HFF-Myc (cell line): Measurements from ENCODE around the gene LRFN4.

Source experiments
- DNase-seq: peaks from one replicate; pipeline ENCODE4 v3.0.0-alpha.2; 2011; ENCODE audit warnings: low read depth; ENCODE audit errors: extremely low read depth
- H3K4me3 ChIP-seq: replicated peaks from 2 replicates; pipeline ENCODE4 v1.5.1; 2011; ENCODE audit warnings: low read depth, mild to moderate bottlenecking, control low read depth, low read length
- TF ChIP-seq, protein P1 (sequence below): IDR thresholded peaks from 2 replicates; pipeline ENCODE4 v1.5.1; 2012; ENCODE audit warnings: mild to moderate bottlenecking, low read depth, low read length, control low read depth; ENCODE audit errors: missing control alignments

The LRFN4 gene

DNA sequence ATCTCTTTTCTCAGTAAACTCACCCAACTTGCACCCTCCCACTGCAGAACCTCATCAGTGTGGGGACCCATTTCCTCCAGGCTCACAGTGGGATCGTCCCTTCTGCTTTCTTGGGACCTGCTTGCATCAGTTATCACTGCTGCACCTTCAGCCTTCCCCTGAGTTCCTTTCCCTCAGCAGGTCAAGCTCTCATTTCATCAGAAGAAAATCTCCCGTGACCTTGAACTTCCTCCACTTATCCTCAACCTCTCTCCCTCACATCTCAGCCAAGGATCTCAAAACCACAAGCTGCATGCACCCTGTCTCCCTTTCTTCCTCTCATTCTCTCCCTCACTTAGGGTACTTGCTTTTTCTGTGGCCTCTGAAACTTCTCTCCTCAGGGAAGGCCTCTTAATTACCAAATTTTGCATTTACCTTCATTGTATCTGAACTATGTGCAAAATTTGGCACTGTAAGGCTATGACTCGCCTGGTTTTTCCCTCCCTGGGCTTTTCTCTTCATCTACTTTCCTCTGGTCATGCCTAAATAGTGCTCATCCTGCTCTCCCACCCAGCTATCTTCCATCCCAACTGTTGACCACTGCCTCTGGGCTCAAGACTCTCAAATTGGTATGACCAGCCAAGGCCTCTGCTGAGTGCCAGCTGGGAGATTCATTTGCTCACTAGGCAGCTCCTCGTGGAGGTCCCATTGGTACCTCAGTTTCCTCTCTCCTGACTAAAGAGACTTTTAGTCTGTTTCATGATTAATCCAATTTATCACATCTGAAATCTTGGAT lies 16.4 kb upstream of the LRFN4 start:
- DNase-seq, result no peak
- H3K4me3 ChIP-seq, result no peak overlapping the region
- TF ChIP-seq, protein P1, sequence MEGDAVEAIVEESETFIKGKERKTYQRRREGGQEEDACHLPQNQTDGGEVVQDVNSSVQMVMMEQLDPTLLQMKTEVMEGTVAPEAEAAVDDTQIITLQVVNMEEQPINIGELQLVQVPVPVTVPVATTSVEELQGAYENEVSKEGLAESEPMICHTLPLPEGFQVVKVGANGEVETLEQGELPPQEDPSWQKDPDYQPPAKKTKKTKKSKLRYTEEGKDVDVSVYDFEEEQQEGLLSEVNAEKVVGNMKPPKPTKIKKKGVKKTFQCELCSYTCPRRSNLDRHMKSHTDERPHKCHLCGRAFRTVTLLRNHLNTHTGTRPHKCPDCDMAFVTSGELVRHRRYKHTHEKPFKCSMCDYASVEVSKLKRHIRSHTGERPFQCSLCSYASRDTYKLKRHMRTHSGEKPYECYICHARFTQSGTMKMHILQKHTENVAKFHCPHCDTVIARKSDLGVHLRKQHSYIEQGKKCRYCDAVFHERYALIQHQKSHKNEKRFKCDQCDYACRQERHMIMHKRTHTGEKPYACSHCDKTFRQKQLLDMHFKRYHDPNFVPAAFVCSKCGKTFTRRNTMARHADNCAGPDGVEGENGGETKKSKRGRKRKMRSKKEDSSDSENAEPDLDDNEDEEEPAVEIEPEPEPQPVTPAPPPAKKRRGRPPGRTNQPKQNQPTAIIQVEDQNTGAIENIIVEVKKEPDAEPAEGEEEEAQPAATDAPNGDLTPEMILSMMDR, result no peak

DNA sequence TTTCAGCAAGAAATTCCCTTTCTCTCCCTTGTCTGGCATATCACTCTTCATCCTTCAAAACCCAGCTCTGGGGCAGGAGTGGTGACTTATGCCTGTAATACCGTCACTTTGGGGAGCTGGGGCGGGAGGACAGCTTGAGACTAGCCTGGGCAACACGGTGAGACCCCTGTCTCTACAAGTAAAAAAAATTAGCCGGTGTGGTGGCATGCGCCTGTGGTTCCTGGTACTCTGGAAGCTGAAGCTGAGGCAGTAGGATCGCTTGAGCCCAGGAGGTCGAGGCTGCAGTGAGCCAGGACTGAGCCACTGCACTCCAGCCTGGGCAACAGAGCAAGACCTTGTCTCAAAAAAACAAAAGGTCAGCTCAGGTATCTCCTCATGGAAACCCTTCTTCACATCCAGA lies 15.0 kb upstream of the LRFN4 start:
- TF ChIP-seq, protein P1, result no peak
- peak overlapping the region; percentile 99 for H3K4me3 ChIP-seq
- DNase-seq, result no peak

DNA sequence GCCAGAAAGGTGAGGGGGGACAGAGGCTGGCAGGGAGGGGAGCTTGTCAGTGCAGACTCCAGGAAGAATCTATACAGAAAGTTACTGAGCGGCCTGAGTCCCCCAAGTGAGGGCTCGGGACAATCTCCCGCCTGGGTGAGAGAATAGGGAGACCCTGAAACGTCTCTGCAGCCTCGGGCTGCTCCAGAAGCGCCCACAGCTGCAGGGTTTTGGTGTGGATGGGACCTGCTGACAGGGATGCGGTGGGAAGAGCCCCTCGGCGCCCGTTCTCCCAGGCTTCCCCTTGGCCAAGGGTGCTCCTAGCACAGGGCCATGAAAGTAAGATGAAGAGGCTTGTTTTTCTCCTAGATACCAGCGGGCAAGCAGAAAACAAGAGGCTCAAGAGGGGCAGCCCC lies 14.4 kb upstream of the LRFN4 start:
- TF ChIP-seq, protein P1, result no peak
- DNase-seq, result no peak
- peak overlapping the region; percentile 99 for H3K4me3 ChIP-seq

DNA sequence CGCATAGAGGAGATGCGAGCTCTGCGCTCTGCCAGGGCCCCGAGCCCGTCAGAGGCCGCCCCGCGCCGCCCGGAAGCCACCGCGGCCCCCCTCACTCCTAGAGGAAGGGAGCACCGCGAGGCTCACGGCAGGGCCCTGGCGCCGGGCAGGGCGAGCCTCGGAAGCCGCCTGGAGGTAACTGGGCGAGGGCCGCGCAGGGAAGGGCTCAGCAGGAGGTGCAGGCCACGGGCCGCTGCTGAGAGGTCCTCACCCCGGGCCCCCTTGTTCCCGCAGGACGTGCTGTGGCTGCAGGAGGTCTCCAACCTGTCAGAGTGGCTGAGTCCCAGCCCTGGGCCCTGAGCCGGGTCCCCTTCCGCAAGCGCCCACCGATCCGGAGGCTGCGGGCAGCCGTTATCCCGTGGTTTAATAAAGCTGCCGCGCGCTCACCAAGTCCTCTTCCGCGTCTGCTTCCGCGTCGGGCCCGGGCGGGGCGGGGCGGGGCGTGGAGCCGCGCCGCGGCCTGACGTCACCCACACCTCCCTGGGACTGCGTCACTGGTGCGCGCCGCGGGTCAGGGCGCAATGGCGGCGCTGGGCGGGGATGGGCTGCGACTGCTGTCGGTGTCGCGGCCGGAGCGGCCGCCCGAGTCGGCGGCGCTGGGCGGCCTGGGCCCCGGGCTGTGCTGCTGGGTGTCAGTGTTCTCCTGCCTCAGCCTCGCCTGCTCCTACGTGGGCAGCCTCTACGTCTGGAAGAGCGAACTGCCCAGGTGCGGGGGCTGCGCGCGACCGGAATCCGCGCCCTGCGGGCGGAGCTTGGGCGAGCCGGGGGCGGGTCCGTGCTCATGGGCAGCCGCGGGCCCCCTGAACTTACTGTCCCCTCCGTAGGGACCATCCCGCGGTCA lies 13.7 kb upstream of the LRFN4 start, which contains the start of gene RCE1:
RCE1 (plus strand) TSS at position 546 of the 880 bp plus-strand sequence; CDS start at position 561, 15 bp downstream.
- TF ChIP-seq, protein P1, result no peak
- DNase-seq, result peak; percentile 58
- peak within 1 kb of the TSS; percentile 99 for H3K4me3 ChIP-seq

DNA sequence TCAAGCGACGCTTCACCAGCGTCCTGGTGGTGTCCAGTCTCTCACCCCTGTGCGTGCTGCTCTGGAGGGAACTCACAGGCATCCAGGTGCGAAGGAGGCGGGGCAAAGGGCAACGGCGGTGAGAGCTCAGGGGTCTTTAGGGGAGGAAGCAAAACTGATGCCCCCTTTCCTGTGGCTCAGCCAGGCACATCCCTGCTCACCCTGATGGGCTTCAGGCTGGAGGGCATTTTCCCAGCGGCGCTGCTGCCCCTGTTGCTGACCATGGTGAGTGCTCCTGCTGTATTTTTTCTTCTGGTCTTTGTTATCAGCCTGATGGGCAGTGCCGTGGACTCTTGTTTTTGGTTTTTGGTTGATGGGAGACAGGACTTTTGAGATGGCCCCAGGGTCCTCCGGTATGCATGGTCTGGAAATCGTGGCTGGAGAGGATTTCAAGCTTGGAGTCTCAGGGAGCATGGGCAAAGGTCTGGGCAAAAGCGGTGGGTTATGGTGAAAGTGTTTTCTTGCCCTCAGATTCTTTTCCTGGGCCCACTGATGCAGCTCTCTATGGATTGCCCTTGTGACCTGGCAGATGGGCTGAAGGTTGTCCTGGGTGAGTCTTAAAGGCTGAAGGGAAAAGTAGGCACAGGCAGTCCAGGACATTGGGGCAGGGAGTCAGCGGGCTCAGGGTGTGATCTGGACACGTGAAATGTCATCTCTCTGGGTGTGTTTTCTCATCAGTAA lies 12.9 kb upstream of the LRFN4 start:
- peak overlapping the region; percentile 99 for H3K4me3 ChIP-seq
- TF ChIP-seq, protein P1, result no peak
- no peak for DNase-seq

DNA sequence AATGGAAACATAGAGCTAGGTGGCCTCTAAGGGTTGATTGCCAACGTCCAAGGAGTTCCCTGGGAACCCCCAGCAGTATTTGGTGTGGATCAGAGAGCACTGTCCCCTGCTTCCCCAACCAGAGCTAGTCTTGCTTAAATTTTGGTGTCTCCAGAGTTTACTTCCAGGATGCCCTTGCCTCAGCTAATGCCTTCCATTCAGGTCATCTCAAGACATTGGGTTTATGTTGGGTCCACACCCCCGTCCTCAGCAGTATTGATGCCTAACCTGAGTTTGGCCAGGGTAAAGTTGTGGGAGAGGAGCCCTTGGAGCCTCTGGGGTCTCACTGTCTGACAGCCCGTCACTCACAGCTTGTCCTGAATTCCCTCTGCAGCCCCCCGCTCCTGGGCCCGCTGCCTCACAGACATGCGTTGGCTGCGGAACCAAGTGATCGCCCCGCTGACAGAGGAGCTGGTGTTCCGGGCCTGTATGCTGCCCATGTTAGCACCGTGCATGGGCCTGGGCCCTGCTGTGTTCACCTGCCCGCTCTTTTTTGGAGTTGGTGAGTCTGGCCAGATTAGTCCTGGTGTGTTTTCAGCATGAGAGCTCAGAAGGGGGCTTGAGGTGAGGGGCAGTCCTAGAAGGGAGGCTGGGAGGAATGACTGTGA lies 12.2 kb upstream of the LRFN4 start:
- TF ChIP-seq, protein P1, result no peak
- no peak for DNase-seq
- peak overlapping the region; percentile 99 for H3K4me3 ChIP-seq
